AG09309 (cell line): ENCODE measurements around the gene TM4SF4.

Experiments used
- DNase-seq: peaks from one replicate; pipeline ENCODE4 v3.0.0-alpha.2; 2010; ENCODE audit warnings: low read depth
- H3K4me3 ChIP-seq: 2 replicates; pipeline ENCODE4 v1.5.1; 2011; ENCODE audit warnings: mild to moderate bottlenecking, low read depth, low read length, moderate library complexity; ENCODE audit not compliant: control insufficient read depth
- CTCF ChIP-seq: IDR thresholded peaks from 2 replicates; pipeline ENCODE4 v1.5.1; 2011; ENCODE audit warnings: mild to moderate bottlenecking, low read depth, low read length, inconsistent platforms; ENCODE audit not compliant: insufficient read depth, control insufficient read depth; ENCODE audit errors: missing control alignments

TM4SF4 gene

GRCh38 chr3:149528340-149528650 is 53.8 kb downstream of the TM4SF4 start:
- DNase-seq: no peak
- no peak for TF ChIP-seq CTCF
- no peak overlapping the region for H3K4me3 ChIP-seq

GRCh38 chr3:149529099-149529498 is 54.6 kb downstream of the TM4SF4 start:
- H3K4me3 ChIP-seq: no peak overlapping the region
- DNase-seq: no peak
- TF ChIP-seq CTCF: no peak

- H3K4me3 ChIP-seq: no peak overlapping the region
- DNase-seq: no peak
- TF ChIP-seq CTCF: no peak
Measured at GRCh38 chr3:149532489-149533180, 58.1 kb downstream of the TM4SF4 start.

GRCh38 chr3:149534082-149534481 is 59.6 kb downstream of the TM4SF4 start:
- TF ChIP-seq CTCF: no peak

GRCh38 chr3:149534671-149535332 is 60.3 kb downstream of the TM4SF4 start:
- no peak for TF ChIP-seq CTCF
- DNase-seq: peak; percentile 46
- no peak overlapping the region for H3K4me3 ChIP-seq

More at GRCh38 chr3:149534082-149534481, 59.6 kb downstream of the TM4SF4 start:
- H3K4me3 ChIP-seq: no peak overlapping the region
- no peak for DNase-seq

- no peak for TF ChIP-seq CTCF
- no peak for DNase-seq
- H3K4me3 ChIP-seq: no peak overlapping the region
Measured at GRCh38 chr3:149535333-149535685, 60.8 kb downstream of the TM4SF4 start.

- no peak for DNase-seq
- no peak for TF ChIP-seq CTCF
- H3K4me3 ChIP-seq: no peak overlapping the region
Measured at GRCh38 chr3:149536429-149536828, 61.9 kb downstream of the TM4SF4 start.
